Hepatocyte (in vitro differentiated cells): ENCODE measurements around the gene ALPG. TPM values are rescaled to one million over a fixed set of nuclear protein-coding genes. Genes with fewer than 3 reads are reported as not detected.

Experiments
- DNase-seq: peaks from one replicate; pipeline ENCODE4 v3.0.0-alpha.2; 2016; ENCODE audit warnings: low spot score
- H2AFZ ChIP-seq: fragments of 200-600 bp; sonication (generic); 2 replicates; pipeline ENCODE4 v1.6.0; 2016; ENCODE audit warnings: antibody characterized with exemption, mild to moderate bottlenecking
- H3K27ac ChIP-seq: fragments of 200-600 bp; sonication (generic); 2 replicates; pipeline ENCODE4 v1.5.1; 2016; ENCODE audit warnings: mild to moderate bottlenecking
- H3K27me3 ChIP-seq: fragments of 200-600 bp; sonication (generic); 2 replicates; pipeline ENCODE4 v1.6.1; 2016
- H3K36me3 ChIP-seq: fragments of 200-600 bp; sonication (generic); replicated peaks from 2 replicates; pipeline ENCODE4 v1.5.1; 2016; ENCODE audit warnings: low read depth; ENCODE audit not compliant: insufficient read depth
- H3K4me1 ChIP-seq: fragments of 200-600 bp; sonication (generic); 2 replicates; pipeline ENCODE4 v1.5.1; 2016; ENCODE audit warnings: mild to moderate bottlenecking, moderate library complexity; ENCODE audit not compliant: insufficient read depth
- H3K4me2 ChIP-seq: fragments of 200-600 bp; sonication (generic); 2 replicates; pipeline ENCODE4 v1.6.0; 2016
- H3K4me3 ChIP-seq: fragments of 200-600 bp; sonication (generic); 2 replicates; pipeline ENCODE4 v1.5.1; 2016; ENCODE audit warnings: mild to moderate bottlenecking
- H3K79me2 ChIP-seq: fragments of 200-600 bp; sonication (generic); 2 replicates; pipeline ENCODE4 v1.6.0; 2017; ENCODE audit warnings: mild to moderate bottlenecking
- H3K9me2 ChIP-seq: fragments of 200-600 bp; sonication (generic); replicated peaks from 2 replicates; pipeline ENCODE4 v1.6.0; 2017; ENCODE audit warnings: mild to moderate bottlenecking; ENCODE audit not compliant: insufficient read depth
- H3K9me3 ChIP-seq: fragments of 200-600 bp; sonication (generic); 2 replicates; pipeline ENCODE4 v1.5.1; 2016; ENCODE audit warnings: low read depth, mild to moderate bottlenecking
- H4K20me1 ChIP-seq: fragments of 200-600 bp; sonication (generic); 2 replicates; pipeline ENCODE4 v1.6.0; 2016; ENCODE audit warnings: mild to moderate bottlenecking; ENCODE audit not compliant: insufficient read depth, poor library complexity, severe bottlenecking
- CTCF ChIP-seq: fragments of 200-600 bp; sonication (generic); IDR thresholded peaks from 2 replicates; pipeline ENCODE4 v1.5.1; 2016; ENCODE audit warnings: antibody characterized with exemption, mild to moderate bottlenecking; ENCODE audit not compliant: poor library complexity
- EZH2 ChIP-seq: fragments of 200-600 bp; sonication (generic); IDR thresholded peaks from 2 replicates; pipeline ENCODE4 v1.6.1; 2016; ENCODE audit warnings: antibody characterized with exemption, mild to moderate bottlenecking, borderline replicate concordance
- EZH2phosphoT487 ChIP-seq: fragments of 200-600 bp; sonication (generic); IDR thresholded peaks from one replicate; pipeline ENCODE4 v1.6.1; 2018; ENCODE audit warnings: antibody characterized with exemption, mild to moderate bottlenecking, low read depth, moderate library complexity; ENCODE audit not compliant: unreplicated experiment, severe bottlenecking
- WGBS: methylation state at CpG from one replicate; pipeline ENCODE4 v1.1.6; 2016; ENCODE audit warnings: low lambda C conversion rate; ENCODE audit errors: missing lambda C conversion rate; 5-methylcytosine and 5-hydroxymethylcytosine counted together
- polyA plus RNA-seq: library from polyadenylated mRNA; unstranded; fragments of >200 nt; fragmentation: Nextera tagmentation; extraction: Ambion mirVana; gene quantifications from 2 replicates; pipeline ENCODE4 v1.2.1, GENCODE V29; 2016
- small RNA-seq: library from RNA; depleted of rRNA; stranded (forward); fragments of <200 nt; gene quantifications from one replicate; pipeline ENCODE3, GENCODE V24; 2014
- total RNA-seq: library from RNA; depleted of rRNA; stranded (reverse); fragments of >200 nt; gene quantifications from 2 replicates; pipeline ENCODE4 v1.2.3, GENCODE V29; 2014

Gene ALPG
- total and polyA plus RNA-seq, 2 experiments from 2014 or later: 0.08 to 1.5 TPM

GRCh38 chr2:232459419-232460035, 52.9 kb downstream of the ALPG start:
- Histone ChIP-seq H3K79me2 (no peaks in the 10 kb centered on the region), H4K20me1 (no peaks in the 10 kb centered on the region), H3K27me3 (peaks cover 15% of the 10 kb centered on the region), H3K36me3 (no peaks in the 10 kb centered on the region), H3K4me1 (peaks cover 3% of the 10 kb centered on the region), H3K9me2 (no peaks in the 10 kb centered on the region), H3K9me3 (no peaks in the 10 kb centered on the region), H3K4me3 (no peak overlapping the region), H2AFZ (no peak overlapping the region), H3K27ac (no peak overlapping the region), H3K4me2 (no peak overlapping the region)
- TF ChIP-seq EZH2 (no peak), CTCF (no peak), EZH2phosphoT487 (no peak)
- WGBS: 93% methylated on average over 11 of the region's 11 CpGs
- no peak for DNase-seq

GRCh38 chr2:232460171-232460570, 53.5 kb downstream of the ALPG start:
- TF ChIP-seq EZH2phosphoT487 (no peak), EZH2 (no peak)
- Histone ChIP-seq H2AFZ (no peak overlapping the region), H3K36me3 (no peaks in the 10 kb centered on the region), H3K4me3 (no peak overlapping the region), H3K27me3 (peaks cover 15% of the 10 kb centered on the region), H3K9me3 (no peaks in the 10 kb centered on the region), H3K4me2 (no peak overlapping the region), H3K4me1 (peaks cover 3% of the 10 kb centered on the region), H3K9me2 (no peaks in the 10 kb centered on the region), H4K20me1 (no peaks in the 10 kb centered on the region), H3K79me2 (no peaks in the 10 kb centered on the region), H3K27ac (no peak overlapping the region)
- 71% methylated on average over 2 of the region's 2 CpGs for WGBS
- no peak for DNase-seq

Small RNA genes within 50 kb of the gene (small RNA-seq; reads per million reads assigned to genes)
- not detected for gene AC068134.4

Other genes starting within 250 kb of the ALPG start
- gene ALPP, start 28.1 kb upstream of the ALPG start, total RNA-seq: 6.5 and 8.7 TPM in 2 replicates
- 1.2 and 1.3 TPM in 2 replicates for gene ALPP, start 28.1 kb upstream of the ALPG start, polyA plus RNA-seq
- 3.9 and 4.1 TPM in 2 replicates for gene ALPI, start 49.3 kb downstream of the ALPG start, total RNA-seq
- gene ALPI, start 49.3 kb downstream of the ALPG start, polyA plus RNA-seq: 2.7 and 3.5 TPM in 2 replicates
- gene ECEL1, start 81.0 kb downstream of the ALPG start, total RNA-seq: 1.0 and 1.1 TPM in 2 replicates
- gene ECEL1, start 81.0 kb downstream of the ALPG start, polyA plus RNA-seq: 1.2 and 1.4 TPM in 2 replicates
- gene PRSS56, start 113.5 kb downstream of the ALPG start, total RNA-seq: not detected in 2 replicates
- not detected in 2 replicates for gene PRSS56, start 113.5 kb downstream of the ALPG start, polyA plus RNA-seq
- gene CHRND, start 119.3 kb downstream of the ALPG start, total RNA-seq: not detected in 2 replicates
- gene CHRND, start 119.3 kb downstream of the ALPG start, polyA plus RNA-seq: not detected in 2 replicates
- not detected in 2 replicates for gene CHRNG, start 132.8 kb downstream of the ALPG start, total RNA-seq
- not detected in 2 replicates for gene CHRNG, start 132.8 kb downstream of the ALPG start, polyA plus RNA-seq
- 8.7 and 9.1 TPM in 2 replicates for gene TIGD1, start 143.7 kb downstream of the ALPG start, total RNA-seq
- gene TIGD1, start 143.7 kb downstream of the ALPG start, polyA plus RNA-seq: 6.2 TPM in 2 replicates
- 76.9 and 97.3 TPM in 2 replicates for gene EIF4E2, start 143.8 kb downstream of the ALPG start, total RNA-seq
- gene EIF4E2, start 143.8 kb downstream of the ALPG start, polyA plus RNA-seq: 122 and 124 TPM in 2 replicates
- 3.0 and 4.2 TPM in 2 replicates for gene EFHD1, start 226.8 kb downstream of the ALPG start, total RNA-seq
- gene EFHD1, start 226.8 kb downstream of the ALPG start, polyA plus RNA-seq: 6.7 and 13.4 TPM in 2 replicates